GM18498 (cell line): ENCODE results near the gene RASSF4.

Experiments used
- ATAC-seq: cut with Tn5 transposase; IDR thresholded peaks from one replicate; pipeline ENCODE4 v1.9.1; 2021; ENCODE audit warnings: mild to moderate bottlenecking, moderate library complexity; ENCODE audit not compliant: unreplicated experiment

RASSF4 gene

GRCh38 chr10:44959247-44960087 lies at the start of gene RASSF4:
RASSF4 (plus strand) TSS chr10:44959802; CDS start chr10:44970203, 10,401 bp downstream.
- peak; percentile 98 for ATAC-seq

GRCh38 chr10:44909910-44910309 lies 49.7 kb upstream of the RASSF4 start:
- no peak for ATAC-seq

GRCh38 chr10:44910602-44911001 lies 49.0 kb upstream of the RASSF4 start:
- no peak for ATAC-seq

- ATAC-seq, result no peak
Observed at GRCh38 chr10:44911081-44911540, 48.5 kb upstream of the RASSF4 start, which contains the start of gene TMEM72. TMEM72 (plus strand) TSS chr10:44911337; CDS start chr10:44911513, 176 bp downstream.

GRCh38 chr10:44911951-44912350 lies 47.7 kb upstream of the RASSF4 start:
- ATAC-seq, result no peak

- ATAC-seq, result no peak
Observed at GRCh38 chr10:44913350-44914081, 46.1 kb upstream of the RASSF4 start.

- ATAC-seq, result no peak
Observed at GRCh38 chr10:44914891-44915290, 44.7 kb upstream of the RASSF4 start.

- no peak for ATAC-seq
Observed at GRCh38 chr10:44916429-44916828, 43.2 kb upstream of the RASSF4 start.

- ATAC-seq, result no peak
Observed at GRCh38 chr10:44917848-44918247, 41.8 kb upstream of the RASSF4 start.

- ATAC-seq, result no peak
Observed at GRCh38 chr10:44920252-44920651, 39.4 kb upstream of the RASSF4 start.

- no peak for ATAC-seq
Observed at GRCh38 chr10:44921061-44921460, 38.5 kb upstream of the RASSF4 start.

- no peak for ATAC-seq
Observed at GRCh38 chr10:44921506-44921905, 38.1 kb upstream of the RASSF4 start.

GRCh38 chr10:44922021-44922420 lies 37.6 kb upstream of the RASSF4 start:
- no peak for ATAC-seq

- ATAC-seq, result no peak
Observed at GRCh38 chr10:44922796-44923545, 36.6 kb upstream of the RASSF4 start.

- ATAC-seq, result no peak
Observed at GRCh38 chr10:44923611-44924010, 36.0 kb upstream of the RASSF4 start.

GRCh38 chr10:44924261-44925040 lies 35.2 kb upstream of the RASSF4 start:
- ATAC-seq, result no peak

GRCh38 chr10:44925224-44925623 lies 34.4 kb upstream of the RASSF4 start:
- no peak for ATAC-seq

- no peak for ATAC-seq
Observed at GRCh38 chr10:44925811-44926750, 33.5 kb upstream of the RASSF4 start.

- ATAC-seq, result no peak
Observed at GRCh38 chr10:44926751-44927351, 32.8 kb upstream of the RASSF4 start.
